Endothelial cell of umbilical vein (primary cell): ENCODE data around the gene LRRC7. TPM values are rescaled to one million over a fixed set of nuclear protein-coding genes. Genes with fewer than 3 reads are reported as not detected.

Experiments
- BruUV-seq: library from RNA; stranded (reverse); fragments of 400-500 nt; replicated peaks from 2 replicates; lab custom pipeline; 2021; lab: Mats Ljungman, UMichigan
- CTCF ChIA-PET: fragments of 300-600, 350-600 bp; sonication (Branson Sonifier 250); formaldehyde crosslinking; loops from one replicate; lab custom pipeline; 2021; ENCODE audit warnings: antibody characterized with exemption, inconsistent platforms; lab: Charles Lee
- POLR2A ChIA-PET: fragments of 300-600, 350-600 bp; sonication (Branson Sonifier 250); formaldehyde crosslinking; loops from one replicate; lab custom pipeline; 2021; ENCODE audit warnings: antibody characterized with exemption, inconsistent platforms; lab: Charles Lee
- DNase-seq: peaks from one replicate; pipeline ENCODE4 v3.0.0-alpha.2; 2011; ENCODE audit warnings: low read depth, low spot score
- FAIRE-seq: peaks from 2 replicates; lab custom pipeline; 2011; peaks lifted over from hg19 to GRCh38; lab: Jason Lieb, UNC
- H2AFZ ChIP-seq: 2 replicates; pipeline ENCODE4 v1.6.0; 2012; ENCODE audit warnings: low read depth, low read length, control low read depth, inconsistent platforms
- H3K27ac ChIP-seq: 2 replicates; pipeline ENCODE4 v1.5.1; 2011; ENCODE audit warnings: low read depth, mild to moderate bottlenecking, control low read depth, low read length, moderate library complexity; ENCODE audit not compliant: insufficient read depth
- H3K27me3 ChIP-seq, 2 experiments: 2 replicates each; pipeline versions ENCODE4 v1.6.0 to v1.6.1; 2011; ENCODE audit warnings: low read length in 2 of 2, mixed read lengths in 1 of 2; ENCODE audit not compliant: control insufficient read depth in 2 of 2, insufficient read depth in 2 of 2
- H3K36me3 ChIP-seq, 2 experiments: 2 replicates in 1 of 2; 3 replicates in 1 of 2; pipeline ENCODE4 v1.5.1; 2011; ENCODE audit warnings: low read length in 2 of 2, mild to moderate bottlenecking in 1 of 2, moderate library complexity in 1 of 2; ENCODE audit not compliant: control insufficient read depth in 2 of 2, insufficient read depth in 2 of 2; ENCODE audit errors: extremely low read depth in 1 of 2
- H3K4me1 ChIP-seq: 3 replicates; pipeline ENCODE4 v1.5.1; 2011; ENCODE audit warnings: mild to moderate bottlenecking, low read length; ENCODE audit not compliant: control insufficient read depth, insufficient read depth; ENCODE audit errors: extremely low read depth
- H3K4me2 ChIP-seq: 2 replicates; pipeline ENCODE4 v1.6.1; 2011; ENCODE audit warnings: low read length, control low read depth, mixed read lengths; ENCODE audit not compliant: insufficient read depth
- H3K4me3 ChIP-seq, 3 experiments: fragments of 200-600 bp in 1 of 3; sonication (generic), shearing (Covaris generic) in 1 of 3; replicated peaks in 1 of 3; 2 replicates each; pipeline ENCODE4 v1.5.1; 2011 to 2016; ENCODE audit warnings: control low read depth in 3 of 3, low read length in 3 of 3, mild to moderate bottlenecking in 2 of 3, inconsistent platforms in 1 of 3, low read depth in 1 of 3, moderate library complexity in 1 of 3; ENCODE audit not compliant: insufficient read depth in 1 of 3
- H3K79me2 ChIP-seq: 2 replicates; pipeline ENCODE4 v1.6.0; 2012; ENCODE audit warnings: low read length, inconsistent platforms; ENCODE audit not compliant: control insufficient read depth, insufficient read depth
- H3K9ac ChIP-seq: replicated peaks from 2 replicates; pipeline ENCODE3; 2011; ENCODE audit warnings: low read length, control low read depth; ENCODE audit not compliant: insufficient read depth; ENCODE audit errors: extremely low read depth
- H3K9me1 ChIP-seq: replicated peaks from 3 replicates; pipeline ENCODE4 v1.6.0; 2011; ENCODE audit warnings: mild to moderate bottlenecking, low read length; ENCODE audit not compliant: control insufficient read depth, insufficient read depth; ENCODE audit errors: extremely low read depth
- H3K9me3 ChIP-seq: replicated peaks from 2 replicates; pipeline ENCODE4 v1.5.1; 2012; ENCODE audit warnings: low read length, inconsistent platforms; ENCODE audit not compliant: control insufficient read depth, insufficient read depth
- H4K20me1 ChIP-seq: replicated peaks from 2 replicates; pipeline ENCODE3; 2011; ENCODE audit warnings: mild to moderate bottlenecking, low read length; ENCODE audit not compliant: control insufficient read depth, insufficient read depth; ENCODE audit errors: extremely low read depth
- FOS ChIP-seq: IDR thresholded peaks from 2 replicates; pipeline ENCODE4 v1.6.1; 2011; ENCODE audit warnings: mild to moderate bottlenecking, low read length, moderate library complexity, borderline replicate concordance; ENCODE audit not compliant: insufficient read depth
- GATA2 ChIP-seq: IDR thresholded peaks from 2 replicates; pipeline ENCODE4 v1.7.0; 2011; ENCODE audit warnings: low read depth, mild to moderate bottlenecking, moderate library complexity, mixed read lengths, low read length; ENCODE audit not compliant: insufficient read length, insufficient read depth
- MAX ChIP-seq: IDR thresholded peaks from 2 replicates; pipeline ENCODE4 v1.6.1; 2011; ENCODE audit not compliant: insufficient read depth, insufficient read length
- MYC ChIP-seq: IDR thresholded peaks from one replicate; pipeline ENCODE4 v1.6.1; 2011; ENCODE audit warnings: mild to moderate bottlenecking, low read depth, low read length
- POLR2AphosphoS5 ChIP-seq: IDR thresholded peaks from 2 replicates; pipeline ENCODE4 v1.6.1; 2012; ENCODE audit warnings: low read depth, mild to moderate bottlenecking, control low read depth, low read length, moderate library complexity; ENCODE audit not compliant: insufficient read depth
- dilution Hi-C: fragments of 300-500 bp; cut with MboI; formaldehyde crosslinking; loops from one replicate; pipeline ENCODE4 v1.15.0; 2019; ENCODE audit warnings: low sequenced_read_pairs; ENCODE audit not compliant: extremely low pct_ligation_motif_present
- intact Hi-C: fragments of 100-400 bp; cut with micrococcal nuclease; formaldehyde crosslinking; loops from one replicate; pipeline ENCODE4 v1.10.0; 2022
- polyA plus RNA-seq, 4 experiments: library from polyadenylated mRNA; depleted of rRNA in 3 of 4; stranded (reverse) in 3 of 4; unstranded in 1 of 4; fragments of >200 nt; gene quantifications; 2 replicates each; pipeline versions ENCODE4 v1.2.1 to v1.2.3, GENCODE V29; 2011 to 2012; ENCODE audit warnings: missing spikeins in 1 of 4
- total RNA-seq: library from RNA; stranded (reverse); gene quantifications from 2 replicates; pipeline ENCODE4 v1.2.3, GENCODE V29; 2021

LRRC7 gene
- total and polyA plus RNA-seq, 2 donors (not counting 3 experiments of a cell fraction or from before 2014, with no cell fraction given): 0.11 to 0.58 TPM

- no peaks in the 10 kb centered on the region for H4K20me1 ChIP-seq
- TF ChIP-seq MAX (no peak), FOS (no peak), POLR2AphosphoS5 (no peak)
- H3K4me1 ChIP-seq: peaks cover 20% of the 10 kb centered on the region
- H3K9me1 ChIP-seq: no peaks in the 10 kb centered on the region
- DNase-seq (no peak), FAIRE-seq (no peak)
- no peaks in the 10 kb centered on the region for H3K79me2 ChIP-seq
- BruUV-seq: no TSS peak
- H3K27ac ChIP-seq: no peak overlapping the region
- H3K9me3 ChIP-seq: no peaks in the 10 kb centered on the region
- no peak overlapping the region for H3K9ac ChIP-seq
- no peak overlapping the region for H3K4me3 ChIP-seq
- POLR2A ChIA-PET: no interaction called here
- no peaks in the 10 kb centered on the region for H3K36me3 ChIP-seq
- CTCF ChIA-PET: no interaction called here
- H3K4me2 ChIP-seq: no peak overlapping the region
- intact Hi-C loops (no loop called here), dilution Hi-C loops (no loop called here)
- H3K27me3 ChIP-seq: no peaks in the 10 kb centered on the region
- H2AFZ ChIP-seq: no peak overlapping the region
Observed at GRCh38 chr1:69861641-69862040, 293.9 kb downstream of the LRRC7 start.

- H3K4me2 ChIP-seq: peak overlapping the region; percentile 24
- H3K36me3 ChIP-seq: no peaks in the 10 kb centered on the region
- H3K4me1 ChIP-seq: peaks cover 20% of the 10 kb centered on the region
- dilution Hi-C loops (no loop called here), intact Hi-C loops (no loop called here)
- H4K20me1 ChIP-seq: no peaks in the 10 kb centered on the region
- H3K9me3 ChIP-seq: no peaks in the 10 kb centered on the region
- BruUV-seq: no TSS peak
- no peak overlapping the region for H3K9ac ChIP-seq
- H3K27ac ChIP-seq: no peak overlapping the region
- FAIRE-seq (peak; percentile 79), DNase-seq (peak; percentile 33)
- TF ChIP-seq MYC (no peak), POLR2AphosphoS5 (no peak), FOS (peak; percentile 67), GATA2 (peak; percentile 81)
- ChIA-PET CTCF (interaction anchor here (0.5 to 1.8 kb wide), 2 partner anchors 10 to 280 kb away, joined by 3 to 8 read pairs; no protein-coding TSS in a partner anchor), POLR2A (no interaction called here)
- H2AFZ ChIP-seq: no peak overlapping the region
- no peak overlapping the region for H3K4me3 ChIP-seq
- no peaks in the 10 kb centered on the region for H3K9me1 ChIP-seq
- no peaks in the 10 kb centered on the region for H3K27me3 ChIP-seq
- H3K79me2 ChIP-seq: no peaks in the 10 kb centered on the region
Observed at GRCh38 chr1:69862906-69863305, 295.2 kb downstream of the LRRC7 start.
